Peyer's patch (tissue), 4 donors: ENCODE data around the gene RBP3. TPM values are rescaled to one million over a fixed set of nuclear protein-coding genes. Genes with fewer than 3 reads are reported as not detected.

Experiments used
- DNase-seq, 3 donors: peaks; one replicate each; pipeline ENCODE4 v3.0.0-alpha.2; 2017 to 2019
- H3K27ac ChIP-seq, 4 donors: fragments of 200-600 bp; sonication (generic); one replicate each; pipeline ENCODE4 v1.5.1; 2016 to 2019
- H3K27me3 ChIP-seq, 2 donors: fragments of 200-600 bp; sonication (generic); one replicate each; pipeline ENCODE4 v1.5.1; 2019
- H3K36me3 ChIP-seq, 3 donors: fragments of 200-600 bp; sonication (generic); one replicate each; pipeline ENCODE4 v1.5.1; 2016 to 2019
- H3K4me1 ChIP-seq, 4 donors: fragments of 200-600 bp; sonication (generic); one replicate each; pipeline ENCODE4 v1.5.1; 2016 to 2019
- H3K4me3 ChIP-seq, 4 donors: fragments of 200-600 bp; sonication (generic); 1 replicate in 3 of 4; 2 replicates in 1 of 4; pipeline ENCODE4 v1.5.1; 2016 to 2019; ENCODE audit warnings: mild to moderate bottlenecking in 1 of 4
- H3K9me3 ChIP-seq, 4 donors: fragments of 200-600 bp; sonication (generic); one replicate each; pipeline ENCODE4 v1.5.1; 2016 to 2019; ENCODE audit warnings: mild to moderate bottlenecking in 1 of 4
- POLR2A ChIP-seq, 2 donors: fragments of 450-650 bp; IDR thresholded peaks; one replicate each; pipeline ENCODE4 v1.5.1; 2017; ENCODE audit warnings: antibody characterized with exemption in 2 of 2, mild to moderate bottlenecking in 2 of 2, moderate library complexity in 2 of 2
- total RNA-seq, 4 donors: library from RNA; depleted of rRNA; stranded (reverse); fragments of >200 nt; gene quantifications; one replicate each; pipeline ENCODE4 v1.1.0, GENCODE V29; 2016
- TF ChIP-seq, protein P1 (sequence below), 6 experiments: fragments of 450-650 bp in 4 of 6; fragments of 200-600 bp in 2 of 6; sonication (generic) in 1 of 6; IDR thresholded peaks; one replicate each; pipeline ENCODE4 v1.5.1; 2017 to 2019; ENCODE audit warnings: antibody characterized with exemption in 6 of 6, mild to moderate bottlenecking in 3 of 6, moderate library complexity in 1 of 6

Gene RBP3
- total RNA-seq, 4 donors from 2014 or later, result not detected

DNA sequence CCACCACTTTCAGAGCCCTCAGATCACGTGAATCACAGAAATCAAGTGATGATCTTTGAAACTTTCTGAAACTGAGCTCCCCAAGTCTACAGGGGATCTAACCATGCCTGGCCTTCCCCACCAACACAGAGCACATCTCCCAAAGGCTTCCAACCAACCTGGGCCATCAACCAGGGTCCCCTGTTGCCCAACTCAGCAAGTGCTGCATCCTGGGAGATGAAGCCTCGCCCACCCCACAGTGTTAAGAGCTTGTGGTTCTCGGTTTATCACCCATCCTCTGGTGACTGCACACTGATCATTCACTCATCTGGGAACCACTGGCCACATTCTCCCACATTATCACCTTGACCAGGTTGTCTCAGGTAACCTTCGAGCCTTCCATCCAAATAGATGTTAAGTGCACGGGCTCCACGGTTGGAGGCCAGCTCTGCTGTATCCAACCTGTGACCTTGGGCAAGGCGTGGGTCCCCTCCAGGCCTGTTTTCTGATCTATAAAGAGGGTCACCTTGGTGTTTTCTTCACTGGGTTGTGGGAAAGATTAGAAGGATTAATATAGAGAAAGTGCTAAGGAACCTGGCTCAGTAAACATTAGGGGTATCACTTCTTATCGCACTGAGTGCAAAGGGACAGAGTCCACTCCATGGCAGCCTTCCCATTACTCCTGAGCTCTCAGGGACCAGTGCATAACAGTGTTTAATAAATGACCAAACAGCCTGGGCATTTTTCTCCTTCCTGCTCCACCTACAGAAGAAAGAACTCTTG, 32.4 kb downstream of the RBP3 start:
- peak in 2 of 3 donors; percentile 42 to 81 for DNase-seq
- Histone ChIP-seq H3K27me3 (no peaks in the 10 kb centered on the region), H3K4me3 (no peak overlapping the region), H3K4me1 (peaks cover 3 to 29% (median 6%) of the 10 kb centered on the region in 4 donors), H3K36me3 (no peaks in the 10 kb centered on the region), H3K9me3 (no peaks in the 10 kb centered on the region), H3K27ac (peak overlapping the region in 3 of 4 donors; percentile 23 to 82 (median 60))
- TF ChIP-seq POLR2A (IDR thresholded peaks at IDR 0.05), result no peak
- TF ChIP-seq, protein P1, sequence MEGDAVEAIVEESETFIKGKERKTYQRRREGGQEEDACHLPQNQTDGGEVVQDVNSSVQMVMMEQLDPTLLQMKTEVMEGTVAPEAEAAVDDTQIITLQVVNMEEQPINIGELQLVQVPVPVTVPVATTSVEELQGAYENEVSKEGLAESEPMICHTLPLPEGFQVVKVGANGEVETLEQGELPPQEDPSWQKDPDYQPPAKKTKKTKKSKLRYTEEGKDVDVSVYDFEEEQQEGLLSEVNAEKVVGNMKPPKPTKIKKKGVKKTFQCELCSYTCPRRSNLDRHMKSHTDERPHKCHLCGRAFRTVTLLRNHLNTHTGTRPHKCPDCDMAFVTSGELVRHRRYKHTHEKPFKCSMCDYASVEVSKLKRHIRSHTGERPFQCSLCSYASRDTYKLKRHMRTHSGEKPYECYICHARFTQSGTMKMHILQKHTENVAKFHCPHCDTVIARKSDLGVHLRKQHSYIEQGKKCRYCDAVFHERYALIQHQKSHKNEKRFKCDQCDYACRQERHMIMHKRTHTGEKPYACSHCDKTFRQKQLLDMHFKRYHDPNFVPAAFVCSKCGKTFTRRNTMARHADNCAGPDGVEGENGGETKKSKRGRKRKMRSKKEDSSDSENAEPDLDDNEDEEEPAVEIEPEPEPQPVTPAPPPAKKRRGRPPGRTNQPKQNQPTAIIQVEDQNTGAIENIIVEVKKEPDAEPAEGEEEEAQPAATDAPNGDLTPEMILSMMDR (IDR thresholded peaks at IDR 0.05), result no peak

DNA sequence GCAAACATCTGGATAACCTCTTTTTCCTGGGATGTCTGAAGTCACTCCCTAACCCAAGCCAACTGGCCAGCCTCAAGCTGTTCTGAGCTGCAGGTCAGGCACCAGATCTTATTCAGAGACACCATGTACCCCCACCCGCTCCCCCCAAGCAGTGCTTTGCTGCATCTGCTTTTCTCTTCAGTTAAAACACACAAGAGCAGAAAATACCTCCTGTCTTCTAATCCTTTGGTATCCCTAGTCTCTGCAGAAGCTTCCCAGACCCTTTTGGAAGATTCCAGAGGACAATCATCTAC, 32.9 kb downstream of the RBP3 start:
- TF ChIP-seq POLR2A (IDR thresholded peaks at IDR 0.05), result no peak
- TF ChIP-seq, protein P1 (IDR thresholded peaks at IDR 0.05), result no peak
- Histone ChIP-seq H3K4me3 (no peak overlapping the region), H3K27me3 (no peaks in the 10 kb centered on the region), H3K36me3 (no peaks in the 10 kb centered on the region), H3K27ac (peak overlapping the region in 3 of 4 donors; percentile 23 to 82 (median 60)), H3K9me3 (no peaks in the 10 kb centered on the region), H3K4me1 (peaks cover 3 to 29% (median 6%) of the 10 kb centered on the region in 4 donors)
- DNase-seq, result no peak

DNA sequence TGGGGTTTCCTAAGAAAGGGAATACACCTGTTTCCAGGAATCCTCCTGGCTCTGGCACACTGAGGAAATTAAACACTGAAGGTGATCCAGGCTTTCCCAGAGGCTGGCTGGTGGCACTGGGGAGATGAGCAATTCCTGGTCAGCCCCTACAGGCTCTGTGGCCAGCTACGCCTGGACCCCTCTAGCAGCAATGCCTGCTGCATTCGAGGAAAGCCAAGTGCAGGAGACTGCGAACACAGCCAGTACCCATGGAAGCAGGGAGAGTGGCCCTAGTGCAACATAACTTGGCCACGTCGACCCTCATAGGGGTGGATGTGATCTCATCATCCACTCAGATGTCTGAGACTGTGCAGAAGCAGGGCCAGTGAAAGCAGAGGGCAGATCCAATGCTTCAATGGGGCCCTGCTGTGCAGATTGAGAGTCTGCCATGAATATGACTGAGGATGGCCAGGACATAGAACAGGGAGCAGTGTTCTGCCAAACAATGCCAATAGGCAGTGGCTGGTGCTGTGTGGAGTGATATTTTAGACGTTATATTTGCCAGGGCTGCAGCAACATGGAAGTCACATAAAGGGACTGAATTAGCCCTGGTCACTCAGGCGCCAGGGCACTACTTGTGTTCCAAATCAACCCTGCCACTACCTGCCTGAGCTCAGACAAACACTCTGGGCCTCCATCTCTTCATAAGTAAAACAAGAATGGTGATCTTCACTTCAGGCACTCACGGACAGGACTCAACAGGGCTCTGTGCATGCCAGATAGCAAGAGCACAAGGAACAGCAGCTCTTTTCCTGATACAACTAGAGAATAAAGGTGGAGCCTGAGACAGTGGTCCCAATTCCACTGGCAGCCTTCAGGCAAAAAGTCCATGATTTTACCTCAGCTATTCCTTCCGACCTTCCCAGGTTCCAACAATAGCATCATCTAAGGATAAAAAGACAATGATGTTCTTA, 33.5 kb downstream of the RBP3 start:
- peak overlapping the region in 3 of 4 donors; percentile 23 to 82 (median 60) for H3K27ac ChIP-seq
- H3K4me1 ChIP-seq, result peaks cover 3 to 29% (median 6%) of the 10 kb centered on the region in 4 donors
- H3K36me3 ChIP-seq, result no peaks in the 10 kb centered on the region
- TF ChIP-seq, protein P1 (IDR thresholded peaks at IDR 0.05), result no peak
- H3K9me3 ChIP-seq, result no peaks in the 10 kb centered on the region
- peak in 1 of 3 donors; percentile 30 for DNase-seq
- no peaks in the 10 kb centered on the region for H3K27me3 ChIP-seq
- no peak overlapping the region for H3K4me3 ChIP-seq

DNA sequence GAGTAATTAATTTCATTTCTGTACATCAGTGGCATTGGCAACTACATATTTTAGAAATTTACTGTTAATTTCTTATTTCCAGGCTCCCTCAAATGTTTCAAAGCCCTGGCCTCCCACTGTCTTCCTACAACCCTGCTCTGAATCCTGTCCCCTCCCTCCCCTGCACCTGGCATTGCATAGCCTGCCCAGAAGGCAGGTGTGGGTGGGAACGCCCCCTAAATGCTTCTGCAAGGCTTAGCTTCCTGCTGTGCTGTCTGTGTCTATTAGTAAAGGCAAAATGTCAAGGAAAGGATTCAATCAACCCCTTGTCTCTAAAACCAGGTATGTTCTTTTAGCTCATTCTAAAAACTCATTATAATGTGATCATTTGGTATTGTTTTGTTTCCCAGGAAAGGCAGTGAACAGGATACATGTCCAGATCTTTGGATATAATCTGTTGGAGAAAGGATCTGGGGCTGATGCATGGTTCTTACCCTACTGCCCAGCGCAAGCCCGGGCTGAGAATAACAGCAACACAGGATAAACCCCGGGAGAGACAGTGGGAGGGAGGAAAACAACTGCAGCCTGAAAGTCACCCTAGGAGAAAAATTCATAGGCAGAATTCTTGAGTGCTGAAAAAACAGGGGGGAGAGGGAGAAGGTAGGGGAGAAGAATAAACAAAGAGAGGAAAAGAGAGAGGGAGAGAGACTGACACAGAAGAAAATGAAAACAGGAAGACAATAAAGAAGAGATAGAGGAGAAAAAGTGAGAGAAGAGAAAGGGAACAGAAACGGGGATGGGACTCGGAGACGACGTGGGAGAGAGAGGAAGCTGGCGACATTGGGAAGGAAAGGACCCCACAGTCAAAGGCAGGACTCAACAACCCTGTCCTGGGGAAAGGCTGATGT, 35.3 kb downstream of the RBP3 start:
- peak in 1 of 3 donors; percentile 40 for DNase-seq
- Histone ChIP-seq H3K27ac (peak overlapping the region in 2 of 4 donors; percentile 81 to 84), H3K4me1 (peaks cover 3 to 20% (median 6%) of the 10 kb centered on the region in 4 donors), H3K9me3 (no peaks in the 10 kb centered on the region), H3K27me3 (no peaks in the 10 kb centered on the region), H3K36me3 (no peaks in the 10 kb centered on the region), H3K4me3 (peak overlapping the region; percentile 46 to 88 (median 64))
- TF ChIP-seq POLR2A (IDR thresholded peaks at IDR 0.05), result no peak
- TF ChIP-seq, protein P1 (IDR thresholded peaks at IDR 0.05), result no peak
